HG03342 (cell line): ENCODE data around the gene HIVEP2.
A peak's percentile ranks its signal among the peaks of the same experiment; 100 is the strongest.

Experiments used
- ATAC-seq: cut with Tn5 transposase; IDR thresholded peaks from one replicate; pipeline ENCODE4 v1.9.1; 2021; ENCODE audit warnings: mild to moderate bottlenecking, moderate library complexity; ENCODE audit not compliant: unreplicated experiment

HIVEP2 gene

GRCh38 chr6:142746524-142746923, 198.5 kb downstream of the HIVEP2 start:
- ATAC-seq: peak; percentile 61

- no peak for ATAC-seq
Measured at GRCh38 chr6:142744836-142745235, 200.1 kb downstream of the HIVEP2 start.

GRCh38 chr6:142740449-142740848, 204.5 kb downstream of the HIVEP2 start:
- no peak for ATAC-seq

GRCh38 chr6:142738731-142739130, 206.2 kb downstream of the HIVEP2 start:
- no peak for ATAC-seq

- no peak for ATAC-seq
Measured at GRCh38 chr6:142738035-142738396, 207.0 kb downstream of the HIVEP2 start.

- no peak for ATAC-seq
Measured at GRCh38 chr6:142737368-142738034, 207.5 kb downstream of the HIVEP2 start.

GRCh38 chr6:142735204-142735603, 209.8 kb downstream of the HIVEP2 start:
- ATAC-seq: no peak

GRCh38 chr6:142732790-142733189, 212.2 kb downstream of the HIVEP2 start:
- ATAC-seq: no peak

GRCh38 chr6:142731611-142732010, 213.4 kb downstream of the HIVEP2 start:
- no peak for ATAC-seq

GRCh38 chr6:142729618-142730017, 215.4 kb downstream of the HIVEP2 start:
- no peak for ATAC-seq

GRCh38 chr6:142728910-142729481, 216.0 kb downstream of the HIVEP2 start:
- no peak for ATAC-seq

GRCh38 chr6:142728364-142728763, 216.6 kb downstream of the HIVEP2 start:
- no peak for ATAC-seq

- ATAC-seq: no peak
Measured at GRCh38 chr6:142726616-142727015, 218.4 kb downstream of the HIVEP2 start.

GRCh38 chr6:142725024-142725770, 219.8 kb downstream of the HIVEP2 start:
- ATAC-seq: no peak

- ATAC-seq: no peak
Measured at GRCh38 chr6:142722841-142723240, 222.1 kb downstream of the HIVEP2 start.

- no peak for ATAC-seq
Measured at GRCh38 chr6:142722012-142722411, 223.0 kb downstream of the HIVEP2 start.

GRCh38 chr6:142721215-142721920, 223.6 kb downstream of the HIVEP2 start:
- no peak for ATAC-seq

GRCh38 chr6:142718667-142719191, 226.2 kb downstream of the HIVEP2 start:
- no peak for ATAC-seq

- no peak for ATAC-seq
Measured at GRCh38 chr6:142716097-142716496, 228.9 kb downstream of the HIVEP2 start.

- no peak for ATAC-seq
Measured at GRCh38 chr6:142714951-142715785, 229.8 kb downstream of the HIVEP2 start.
